GM21723 (cell line): Measurements from ENCODE around the gene BTBD8.
"Not testable (repeated sequence)": the region's sequence is repeated elsewhere in the genome, so short reads cannot be mapped to it uniquely, and the experiment has no call there.

Source experiments
- ATAC-seq: cut with Tn5 transposase; IDR thresholded peaks from one replicate; pipeline ENCODE4 v1.9.1; 2021; ENCODE audit warnings: mild to moderate bottlenecking, moderate library complexity; ENCODE audit not compliant: unreplicated experiment

The BTBD8 gene

GRCh38 chr1:92080128-92080985, at the start of gene BTBD8:
TSS of gene BTBD8 (plus strand) at chr1:92080345. CDS start at chr1:92080572, 227 bp downstream.
- peak; percentile 98 for ATAC-seq

- no peak for ATAC-seq
Observed at GRCh38 chr1:92030656-92031107, 49.5 kb upstream of the BTBD8 start.

- ATAC-seq, result no peak
Observed at GRCh38 chr1:92031281-92032110, 48.6 kb upstream of the BTBD8 start.

- ATAC-seq, result no peak
Observed at GRCh38 chr1:92037400-92037799, 42.7 kb upstream of the BTBD8 start.

- no peak for ATAC-seq
Observed at GRCh38 chr1:92038695-92039346, 41.3 kb upstream of the BTBD8 start.

- ATAC-seq, result no peak
Observed at GRCh38 chr1:92040971-92041370, 39.2 kb upstream of the BTBD8 start.

- no peak for ATAC-seq
Observed at GRCh38 chr1:92043621-92044020, 36.5 kb upstream of the BTBD8 start.

- ATAC-seq, result no peak
Observed at GRCh38 chr1:92045766-92046495, 34.2 kb upstream of the BTBD8 start.

GRCh38 chr1:92051948-92052347, 28.2 kb upstream of the BTBD8 start:
- no peak for ATAC-seq

- ATAC-seq, result no peak
Observed at GRCh38 chr1:92065042-92065441, 15.1 kb upstream of the BTBD8 start.

GRCh38 chr1:92066321-92066720, 13.8 kb upstream of the BTBD8 start:
- ATAC-seq, result no peak

GRCh38 chr1:92070892-92071291, 9.3 kb upstream of the BTBD8 start:
- no peak for ATAC-seq

GRCh38 chr1:92074446-92074845, 5.7 kb upstream of the BTBD8 start:
- not testable (repeated sequence) for ATAC-seq

- ATAC-seq, result no peak
Observed at GRCh38 chr1:92075311-92075710, 4.8 kb upstream of the BTBD8 start, which contains the start of gene SETSIP. TSS of gene SETSIP (minus strand) at chr1:92075411. CDS start at chr1:92075411, 0 bp downstream.

GRCh38 chr1:92076363-92076762, 3.8 kb upstream of the BTBD8 start:
- no peak for ATAC-seq

- not testable (repeated sequence) for ATAC-seq
Observed at GRCh38 chr1:92078077-92078476, 2.1 kb upstream of the BTBD8 start.

GRCh38 chr1:92079441-92079840, 704 bp upstream of the BTBD8 start:
- ATAC-seq, result no peak

- no peak for ATAC-seq
Observed at GRCh38 chr1:92081031-92081430, 886 bp downstream of the BTBD8 start.

- ATAC-seq, result no peak
Observed at GRCh38 chr1:92084651-92085050, 4.5 kb downstream of the BTBD8 start.

- ATAC-seq, result no peak
Observed at GRCh38 chr1:92085727-92086126, 5.6 kb downstream of the BTBD8 start.
